HepG2 (cell line): Measurements from ENCODE around the gene HNRNPH2. TPM values are rescaled to one million over a fixed set of nuclear protein-coding genes. Genes with fewer than 3 reads are reported as not detected.

ENCODE experiments used
- CENPT ChIP-seq: sonication (generic); formaldehyde crosslinking; IDR thresholded peaks from 2 replicates; pipeline ENCODE4 v1.8.0; 2022; ENCODE audit warnings: low read depth, mild to moderate bottlenecking, moderate library complexity, missing genetic modification reagents
- GFI1 ChIP-seq: sonication (generic); formaldehyde crosslinking; IDR thresholded peaks from 2 replicates; pipeline ENCODE4 v1.5.0; 2020; ENCODE audit warnings: missing genetic modification reagents, mild to moderate bottlenecking, borderline replicate concordance
- NPAS2 ChIP-seq: sonication (generic); formaldehyde crosslinking; IDR thresholded peaks from 2 replicates; pipeline ENCODE4 v1.8.0; 2022; ENCODE audit warnings: mild to moderate bottlenecking, missing genetic modification reagents, borderline replicate concordance
- PRPF4 ChIP-seq: fragments of 200-400 bp; formaldehyde crosslinking; IDR thresholded peaks from 2 replicates; pipeline ENCODE4 v1.6.1; 2016; ENCODE audit warnings: low read length, low read depth; ENCODE audit not compliant: poor library complexity, severe bottlenecking
- SKI ChIP-seq: fragments of 450-650 bp; IDR thresholded peaks from one replicate; pipeline ENCODE4 v1.6.1; 2018; ENCODE audit warnings: mild to moderate bottlenecking; ENCODE audit not compliant: partially characterized antibody
- ZMYM2 ChIP-seq: sonication (generic); formaldehyde crosslinking; IDR thresholded peaks from 2 replicates; pipeline ENCODE4 v1.8.0; 2022; ENCODE audit warnings: mild to moderate bottlenecking, missing genetic modification reagents
- ZNF20 ChIP-seq: sonication (generic); formaldehyde crosslinking; IDR thresholded peaks from 2 replicates; pipeline ENCODE4 v1.4.0; 2020; ENCODE audit warnings: mild to moderate bottlenecking, moderate library complexity, missing genetic modification reagents
- ZNF570 ChIP-seq: sonication (generic); formaldehyde crosslinking; IDR thresholded peaks from 2 replicates; pipeline ENCODE4 v1.4.0; 2020; ENCODE audit warnings: mild to moderate bottlenecking, missing genetic modification reagents, borderline replicate concordance
- ZNF703 ChIP-seq: sonication (generic); formaldehyde crosslinking; IDR thresholded peaks from 2 replicates; pipeline ENCODE4 v1.5.1; 2020; ENCODE audit warnings: missing genetic modification reagents, mild to moderate bottlenecking, moderate library complexity, borderline replicate concordance
- ZNF75D ChIP-seq: sonication (generic); formaldehyde crosslinking; IDR thresholded peaks from 2 replicates; pipeline ENCODE4 v1.8.1; 2023; ENCODE audit warnings: missing genetic modification reagents, mild to moderate bottlenecking, borderline replicate concordance
- polyA plus RNA-seq, 8 experiments: library from polyadenylated mRNA; depleted of rRNA in 3 of 8; stranded (reverse) in 7 of 8; unstranded in 1 of 8; fragments of >200 nt; fragmentation: Illumina TruSeq in 4 of 8; extraction: Trizol in 4 of 8; gene quantifications; 2 replicates each; pipeline versions ENCODE4 v1.2.1 to v1.2.3, GENCODE V29; 2011 to 2016; ENCODE audit warnings: low read depth in 4 of 8, missing spikeins in 1 of 8, mixed read lengths in 1 of 8; ENCODE audit not compliant: insufficient read depth in 1 of 8
- total RNA-seq, 5 experiments: library from RNA; depleted of rRNA; stranded (reverse); fragments of >200 nt; fragmentation: Illumina TruSeq; extraction: Trizol; gene quantifications; 2 replicates each; pipeline ENCODE4 v1.2.3, GENCODE V29; 2016; ENCODE audit warnings: low read depth in 1 of 5
- TF ChIP-seq, protein P1 (sequence below): sonication (generic); formaldehyde crosslinking; IDR thresholded peaks from 2 replicates; pipeline ENCODE4 v1.4.0; 2020; ENCODE audit warnings: missing genetic modification reagents, borderline replicate concordance
- TF ChIP-seq, protein P2 (sequence below): sonication (generic); formaldehyde crosslinking; IDR thresholded peaks from 2 replicates; pipeline ENCODE4 v1.4.0; 2020; ENCODE audit warnings: missing genetic modification reagents
- TF ChIP-seq, protein P3 (sequence below): sonication (generic); formaldehyde crosslinking; conservative IDR thresholded peaks from 2 replicates; pipeline ENCODE4 v1.4.0; 2020; ENCODE audit warnings: missing genetic modification reagents
- TF ChIP-seq, protein P4 (sequence below): sonication (generic); formaldehyde crosslinking; IDR thresholded peaks from 2 replicates; pipeline ENCODE4 v1.5.0; 2020; ENCODE audit warnings: missing genetic modification reagents, mild to moderate bottlenecking, borderline replicate concordance

Gene HNRNPH2
- total and polyA plus RNA-seq, 2 of the 13 experiments (the other 11 are each of a cell fraction or from before 2014, with no cell fraction given), result 23.8 to 56.9 TPM

DNA sequence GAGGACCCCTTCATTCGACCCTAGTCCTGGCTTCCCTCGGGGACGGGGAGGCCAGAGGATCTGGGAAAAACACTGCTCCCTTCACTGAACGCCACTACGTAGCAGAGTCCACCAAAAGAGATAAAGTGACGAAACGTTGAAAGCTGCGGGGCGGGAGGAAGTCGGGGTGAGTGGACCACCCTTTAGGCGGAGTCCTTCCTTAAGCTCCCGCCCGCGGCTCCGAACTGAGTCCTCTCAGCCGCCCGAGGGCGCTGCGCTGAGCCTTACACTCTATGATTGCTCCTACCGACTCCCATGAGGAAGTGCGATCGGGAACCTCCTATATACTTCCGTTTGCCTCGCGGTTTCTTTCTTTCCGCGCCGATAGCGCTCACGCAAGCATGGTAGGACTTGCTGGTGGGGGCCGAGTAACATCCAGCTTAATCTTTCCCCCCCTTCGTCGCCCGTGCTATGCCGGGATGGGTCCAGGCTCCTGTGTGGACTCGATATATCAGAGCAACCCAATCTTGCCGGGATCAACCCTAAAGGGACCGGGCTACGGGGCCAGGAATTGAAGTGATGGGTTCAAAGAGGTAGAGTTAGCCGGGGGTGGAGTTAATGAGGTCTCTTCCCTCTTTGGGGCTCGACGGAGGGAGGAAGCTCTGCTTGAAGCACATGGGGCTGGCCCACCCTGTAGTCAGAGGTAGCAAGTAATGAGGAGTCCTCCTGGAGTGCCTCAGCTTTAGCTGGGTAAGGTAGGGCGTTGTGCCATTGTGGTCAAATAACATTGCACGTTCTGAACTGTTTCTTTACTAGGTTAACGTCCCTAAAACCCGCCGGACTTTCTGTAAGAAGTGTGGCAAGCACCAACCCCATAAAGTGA, 17.1 kb upstream of the HNRNPH2 start, which contains the start of gene RPL36A (continued):
- TF ChIP-seq, protein P1, sequence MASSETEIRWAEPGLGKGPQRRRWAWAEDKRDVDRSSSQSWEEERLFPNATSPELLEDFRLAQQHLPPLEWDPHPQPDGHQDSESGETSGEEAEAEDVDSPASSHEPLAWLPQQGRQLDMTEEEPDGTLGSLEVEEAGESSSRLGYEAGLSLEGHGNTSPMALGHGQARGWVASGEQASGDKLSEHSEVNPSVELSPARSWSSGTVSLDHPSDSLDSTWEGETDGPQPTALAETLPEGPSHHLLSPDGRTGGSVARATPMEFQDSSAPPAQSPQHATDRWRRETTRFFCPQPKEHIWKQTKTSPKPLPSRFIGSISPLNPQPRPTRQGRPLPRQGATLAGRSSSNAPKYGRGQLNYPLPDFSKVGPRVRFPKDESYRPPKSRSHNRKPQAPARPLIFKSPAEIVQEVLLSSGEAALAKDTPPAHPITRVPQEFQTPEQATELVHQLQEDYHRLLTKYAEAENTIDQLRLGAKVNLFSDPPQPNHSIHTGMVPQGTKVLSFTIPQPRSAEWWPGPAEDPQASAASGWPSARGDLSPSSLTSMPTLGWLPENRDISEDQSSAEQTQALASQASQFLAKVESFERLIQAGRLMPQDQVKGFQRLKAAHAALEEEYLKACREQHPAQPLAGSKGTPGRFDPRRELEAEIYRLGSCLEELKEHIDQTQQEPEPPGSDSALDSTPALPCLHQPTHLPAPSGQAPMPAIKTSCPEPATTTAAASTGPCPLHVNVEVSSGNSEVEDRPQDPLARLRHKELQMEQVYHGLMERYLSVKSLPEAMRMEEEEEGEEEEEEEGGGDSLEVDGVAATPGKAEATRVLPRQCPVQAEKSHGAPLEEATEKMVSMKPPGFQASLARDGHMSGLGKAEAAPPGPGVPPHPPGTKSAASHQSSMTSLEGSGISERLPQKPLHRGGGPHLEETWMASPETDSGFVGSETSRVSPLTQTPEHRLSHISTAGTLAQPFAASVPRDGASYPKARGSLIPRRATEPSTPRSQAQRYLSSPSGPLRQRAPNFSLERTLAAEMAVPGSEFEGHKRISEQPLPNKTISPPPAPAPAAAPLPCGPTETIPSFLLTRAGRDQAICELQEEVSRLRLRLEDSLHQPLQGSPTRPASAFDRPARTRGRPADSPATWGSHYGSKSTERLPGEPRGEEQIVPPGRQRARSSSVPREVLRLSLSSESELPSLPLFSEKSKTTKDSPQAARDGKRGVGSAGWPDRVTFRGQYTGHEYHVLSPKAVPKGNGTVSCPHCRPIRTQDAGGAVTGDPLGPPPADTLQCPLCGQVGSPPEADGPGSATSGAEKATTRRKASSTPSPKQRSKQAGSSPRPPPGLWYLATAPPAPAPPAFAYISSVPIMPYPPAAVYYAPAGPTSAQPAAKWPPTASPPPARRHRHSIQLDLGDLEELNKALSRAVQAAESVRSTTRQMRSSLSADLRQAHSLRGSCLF (CRISPR knock-in tag), result no peak
- TF ChIP-seq ZNF20 (CRISPR knock-in tag), result no peak
- no peak for TF ChIP-seq PRPF4
- 0 out of 2 replicates have a peak, but pooled peaks have one; percentile 20 for TF ChIP-seq GFI1 (CRISPR knock-in tag)
- TF ChIP-seq, protein P2, sequence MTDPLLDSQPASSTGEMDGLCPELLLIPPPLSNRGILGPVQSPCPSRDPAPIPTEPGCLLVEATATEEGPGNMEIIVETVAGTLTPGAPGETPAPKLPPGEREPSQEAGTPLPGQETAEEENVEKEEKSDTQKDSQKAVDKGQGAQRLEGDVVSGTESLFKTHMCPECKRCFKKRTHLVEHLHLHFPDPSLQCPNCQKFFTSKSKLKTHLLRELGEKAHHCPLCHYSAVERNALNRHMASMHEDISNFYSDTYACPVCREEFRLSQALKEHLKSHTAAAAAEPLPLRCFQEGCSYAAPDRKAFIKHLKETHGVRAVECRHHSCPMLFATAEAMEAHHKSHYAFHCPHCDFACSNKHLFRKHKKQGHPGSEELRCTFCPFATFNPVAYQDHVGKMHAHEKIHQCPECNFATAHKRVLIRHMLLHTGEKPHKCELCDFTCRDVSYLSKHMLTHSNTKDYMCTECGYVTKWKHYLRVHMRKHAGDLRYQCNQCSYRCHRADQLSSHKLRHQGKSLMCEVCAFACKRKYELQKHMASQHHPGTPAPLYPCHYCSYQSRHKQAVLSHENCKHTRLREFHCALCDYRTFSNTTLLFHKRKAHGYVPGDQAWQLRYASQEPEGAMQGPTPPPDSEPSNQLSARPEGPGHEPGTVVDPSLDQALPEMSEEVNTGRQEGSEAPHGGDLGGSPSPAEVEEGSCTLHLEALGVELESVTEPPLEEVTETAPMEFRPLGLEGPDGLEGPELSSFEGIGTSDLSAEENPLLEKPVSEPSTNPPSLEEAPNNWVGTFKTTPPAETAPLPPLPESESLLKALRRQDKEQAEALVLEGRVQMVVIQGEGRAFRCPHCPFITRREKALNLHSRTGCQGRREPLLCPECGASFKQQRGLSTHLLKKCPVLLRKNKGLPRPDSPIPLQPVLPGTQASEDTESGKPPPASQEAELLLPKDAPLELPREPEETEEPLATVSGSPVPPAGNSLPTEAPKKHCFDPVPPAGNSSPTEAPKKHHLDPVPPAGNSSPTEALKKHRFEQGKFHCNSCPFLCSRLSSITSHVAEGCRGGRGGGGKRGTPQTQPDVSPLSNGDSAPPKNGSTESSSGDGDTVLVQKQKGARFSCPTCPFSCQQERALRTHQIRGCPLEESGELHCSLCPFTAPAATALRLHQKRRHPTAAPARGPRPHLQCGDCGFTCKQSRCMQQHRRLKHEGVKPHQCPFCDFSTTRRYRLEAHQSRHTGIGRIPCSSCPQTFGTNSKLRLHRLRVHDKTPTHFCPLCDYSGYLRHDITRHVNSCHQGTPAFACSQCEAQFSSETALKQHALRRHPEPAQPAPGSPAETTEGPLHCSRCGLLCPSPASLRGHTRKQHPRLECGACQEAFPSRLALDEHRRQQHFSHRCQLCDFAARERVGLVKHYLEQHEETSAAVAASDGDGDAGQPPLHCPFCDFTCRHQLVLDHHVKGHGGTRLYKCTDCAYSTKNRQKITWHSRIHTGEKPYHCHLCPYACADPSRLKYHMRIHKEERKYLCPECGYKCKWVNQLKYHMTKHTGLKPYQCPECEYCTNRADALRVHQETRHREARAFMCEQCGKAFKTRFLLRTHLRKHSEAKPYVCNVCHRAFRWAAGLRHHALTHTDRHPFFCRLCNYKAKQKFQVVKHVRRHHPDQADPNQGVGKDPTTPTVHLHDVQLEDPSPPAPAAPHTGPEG (CRISPR knock-in tag), result no peak
- no peak for TF ChIP-seq ZNF570 (CRISPR knock-in tag)
- no peak for TF ChIP-seq ZNF75D (CRISPR knock-in tag)
- TF ChIP-seq, protein P3, sequence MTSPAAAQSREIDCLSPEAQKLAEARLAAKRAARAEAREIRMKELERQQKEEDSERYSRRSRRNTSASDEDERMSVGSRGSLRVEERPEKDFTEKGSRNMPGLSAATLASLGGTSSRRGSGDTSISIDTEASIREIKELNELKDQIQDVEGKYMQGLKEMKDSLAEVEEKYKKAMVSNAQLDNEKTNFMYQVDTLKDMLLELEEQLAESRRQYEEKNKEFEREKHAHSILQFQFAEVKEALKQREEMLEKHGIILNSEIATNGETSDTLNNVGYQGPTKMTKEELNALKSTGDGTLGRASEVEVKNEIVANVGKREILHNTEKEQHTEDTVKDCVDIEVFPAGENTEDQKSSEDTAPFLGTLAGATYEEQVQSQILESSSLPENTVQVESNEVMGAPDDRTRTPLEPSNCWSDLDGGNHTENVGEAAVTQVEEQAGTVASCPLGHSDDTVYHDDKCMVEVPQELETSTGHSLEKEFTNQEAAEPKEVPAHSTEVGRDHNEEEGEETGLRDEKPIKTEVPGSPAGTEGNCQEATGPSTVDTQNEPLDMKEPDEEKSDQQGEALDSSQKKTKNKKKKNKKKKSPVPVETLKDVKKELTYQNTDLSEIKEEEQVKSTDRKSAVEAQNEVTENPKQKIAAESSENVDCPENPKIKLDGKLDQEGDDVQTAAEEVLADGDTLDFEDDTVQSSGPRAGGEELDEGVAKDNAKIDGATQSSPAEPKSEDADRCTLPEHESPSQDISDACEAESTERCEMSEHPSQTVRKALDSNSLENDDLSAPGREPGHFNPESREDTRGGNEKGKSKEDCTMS (CRISPR knock-in tag), result no peak
- TF ChIP-seq CENPT (CRISPR knock-in tag), result no peak
- no peak for TF ChIP-seq SKI
- no peak for TF ChIP-seq NPAS2
- TF ChIP-seq ZNF703 (CRISPR knock-in tag), result no peak
- no peak for TF ChIP-seq ZMYM2 (CRISPR knock-in tag)
- TF ChIP-seq, protein P4, sequence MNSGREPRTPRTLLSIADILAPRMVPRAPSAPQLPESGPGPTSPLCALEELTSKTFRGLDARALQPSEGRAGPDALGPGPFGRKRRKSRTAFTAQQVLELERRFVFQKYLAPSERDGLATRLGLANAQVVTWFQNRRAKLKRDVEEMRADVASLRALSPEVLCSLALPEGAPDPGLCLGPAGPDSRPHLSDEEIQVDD, result no peak
